Endodermal cell (in vitro differentiated cells): ENCODE results near the gene ZBTB7A. TPM values are rescaled to one million over a fixed set of nuclear protein-coding genes. Genes with fewer than 3 reads are reported as not detected.

ENCODE experiments used
- DNase-seq: peaks from one replicate; pipeline ENCODE4 v3.0.0-alpha.2; 2017
- H3K27ac ChIP-seq: 2 replicates; pipeline ENCODE4 v1.5.1; 2013; ENCODE audit warnings: mild to moderate bottlenecking, low read depth, low read length, moderate library complexity
- H3K27me3 ChIP-seq: 2 replicates; pipeline ENCODE4 v1.6.1; 2013; ENCODE audit warnings: mild to moderate bottlenecking, low read length, moderate library complexity; ENCODE audit not compliant: insufficient read depth, control insufficient read depth, poor library complexity, severe bottlenecking
- H3K36me3 ChIP-seq: 2 replicates; pipeline ENCODE4 v1.7.0; 2013; ENCODE audit warnings: mild to moderate bottlenecking, low read length, moderate library complexity; ENCODE audit not compliant: control insufficient read depth, insufficient read depth
- H3K4me1 ChIP-seq: one replicate; pipeline ENCODE4 v1.7.0; 2013; ENCODE audit warnings: low read length; ENCODE audit not compliant: control insufficient read depth, insufficient read depth
- H3K4me3 ChIP-seq: 2 replicates; pipeline ENCODE4 v1.5.1; 2013; ENCODE audit warnings: mild to moderate bottlenecking, low read length, moderate library complexity
- H3K9ac ChIP-seq: 2 replicates; pipeline ENCODE4 v1.6.1; 2013; ENCODE audit warnings: mild to moderate bottlenecking, low read length, moderate library complexity; ENCODE audit not compliant: poor library complexity, severe bottlenecking; ENCODE audit errors: extremely low read depth
- H3K9me3 ChIP-seq: 2 replicates; pipeline ENCODE4 v1.6.1; 2013; ENCODE audit warnings: mild to moderate bottlenecking, low read length, moderate library complexity; ENCODE audit not compliant: control insufficient read depth
- H3K27ac Mint-ChIP-seq: 2 replicates; pipeline ENCODE4 v1.8.0; 2020; ENCODE audit warnings: mixed read lengths
- H3K27me3 Mint-ChIP-seq: 2 replicates; pipeline ENCODE4 v1.8.0; 2021; ENCODE audit warnings: mild to moderate bottlenecking, mixed read lengths; ENCODE audit not compliant: insufficient read depth
- H3K36me3 Mint-ChIP-seq: 2 replicates; pipeline ENCODE4 v1.8.0; 2020; ENCODE audit warnings: low read depth, mixed read lengths
- H3K4me1 Mint-ChIP-seq: 2 replicates; pipeline ENCODE4 v1.8.0; 2020; ENCODE audit warnings: mixed read lengths
- H3K4me3 Mint-ChIP-seq: 2 replicates; pipeline ENCODE4 v1.8.0; 2020; ENCODE audit warnings: mild to moderate bottlenecking, moderate library complexity, mixed read lengths
- H3K9me3 Mint-ChIP-seq: 2 replicates; pipeline ENCODE4 v1.8.0; 2020; ENCODE audit warnings: mild to moderate bottlenecking, mixed read lengths
- CTCF ChIP-seq: fragments of 200-600 bp; sonication (generic); conservative IDR thresholded peaks from 2 replicates; pipeline ENCODE4 v1.5.0; 2021; ENCODE audit warnings: antibody characterized with exemption, mild to moderate bottlenecking
- WGBS, 2 experiments: methylation state at CpG; one replicate each; pipeline versions ENCODE4 v1.1.5 to v1.1.7; 2013; ENCODE audit warnings: missing lambda C conversion rate in 2 of 2, mixed read lengths in 1 of 2; ENCODE audit not compliant: insufficient coverage in 1 of 2, insufficient read length in 1 of 2; 5-methylcytosine and 5-hydroxymethylcytosine counted together
- total RNA-seq, 2 donors: library from RNA; stranded (reverse); fragmentation: NEBNext Ultra II Directional in 1 of 2; extraction: Animal tissue kit (Norgen Biotek cat#: 25700) in 1 of 2; gene quantifications; 2 replicates in 1 of 2; 3 replicates in 1 of 2; pipeline ENCODE4 v1.2.1, GENCODE V29; 2021

Gene ZBTB7A
- total RNA-seq, 2 donors from 2014 or later, result 19.2 to 22.1 TPM

- Mint-ChIP-seq H3K4me1 (no peaks in the 10 kb centered on the region), H3K9me3 (no peaks in the 10 kb centered on the region), H3K27ac (no peak overlapping the region), H3K27me3 (no peaks in the 10 kb centered on the region), H3K4me3 (no peak overlapping the region), H3K36me3 (peaks cover 13% of the 10 kb centered on the region)
- no peak overlapping the region for H3K9ac ChIP-seq
- TF ChIP-seq CTCF, result no peak
- no peaks in the 10 kb centered on the region for H3K4me1 ChIP-seq
- 94% methylated on average over 4 of the region's 11 CpGs; no CpG with 5 or more reads in 1 of the 2 experiments for WGBS, 2 experiments
- DNase-seq, result no peak
- H3K36me3 ChIP-seq, result no peaks in the 10 kb centered on the region
- no peak overlapping the region for H3K4me3 ChIP-seq
- no peak overlapping the region for H3K27ac ChIP-seq
- no peaks in the 10 kb centered on the region for H3K9me3 ChIP-seq
- H3K27me3 ChIP-seq, result no peaks in the 10 kb centered on the region
Observed at GRCh38 chr19:4043401-4043800, 23.3 kb downstream of the ZBTB7A start.

DNA sequence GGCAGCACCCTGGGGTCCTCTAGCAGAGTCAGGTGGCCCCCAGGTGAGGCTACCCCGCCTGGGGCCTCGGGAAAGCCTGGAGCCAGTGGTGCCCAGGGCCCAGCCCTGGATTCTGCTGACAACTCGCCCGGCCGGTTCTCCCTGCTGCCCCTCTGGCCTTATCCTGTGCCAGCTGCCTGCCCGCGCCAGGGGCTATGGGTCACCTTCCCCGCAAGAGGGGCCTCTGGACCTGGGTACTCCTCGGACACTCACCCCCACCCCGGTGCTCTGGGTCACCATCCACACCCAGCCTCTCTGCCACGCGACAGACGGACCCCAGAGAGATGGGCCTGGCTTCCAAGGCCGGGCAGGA lies 24.0 kb downstream of the ZBTB7A start:
- no peaks in the 10 kb centered on the region for H3K4me1 Mint-ChIP-seq
- no peak for TF ChIP-seq CTCF
- H3K36me3 Mint-ChIP-seq, result peaks cover 11% of the 10 kb centered on the region
- no peaks in the 10 kb centered on the region for H3K4me1 ChIP-seq
- no peaks in the 10 kb centered on the region for H3K9me3 ChIP-seq
- H3K27ac ChIP-seq, result no peak overlapping the region
- 88 to 91% methylated on average over 6 to 14 of the region's 14 CpGs for WGBS, 2 experiments
- DNase-seq, result no peak
- H3K9ac ChIP-seq, result no peak overlapping the region
- H3K4me3 Mint-ChIP-seq, result no peak overlapping the region
- no peak overlapping the region for H3K4me3 ChIP-seq
- no peaks in the 10 kb centered on the region for H3K36me3 ChIP-seq
- no peaks in the 10 kb centered on the region for H3K27me3 Mint-ChIP-seq
- no peak overlapping the region for H3K27ac Mint-ChIP-seq
- no peaks in the 10 kb centered on the region for H3K9me3 Mint-ChIP-seq
- no peaks in the 10 kb centered on the region for H3K27me3 ChIP-seq

DNA sequence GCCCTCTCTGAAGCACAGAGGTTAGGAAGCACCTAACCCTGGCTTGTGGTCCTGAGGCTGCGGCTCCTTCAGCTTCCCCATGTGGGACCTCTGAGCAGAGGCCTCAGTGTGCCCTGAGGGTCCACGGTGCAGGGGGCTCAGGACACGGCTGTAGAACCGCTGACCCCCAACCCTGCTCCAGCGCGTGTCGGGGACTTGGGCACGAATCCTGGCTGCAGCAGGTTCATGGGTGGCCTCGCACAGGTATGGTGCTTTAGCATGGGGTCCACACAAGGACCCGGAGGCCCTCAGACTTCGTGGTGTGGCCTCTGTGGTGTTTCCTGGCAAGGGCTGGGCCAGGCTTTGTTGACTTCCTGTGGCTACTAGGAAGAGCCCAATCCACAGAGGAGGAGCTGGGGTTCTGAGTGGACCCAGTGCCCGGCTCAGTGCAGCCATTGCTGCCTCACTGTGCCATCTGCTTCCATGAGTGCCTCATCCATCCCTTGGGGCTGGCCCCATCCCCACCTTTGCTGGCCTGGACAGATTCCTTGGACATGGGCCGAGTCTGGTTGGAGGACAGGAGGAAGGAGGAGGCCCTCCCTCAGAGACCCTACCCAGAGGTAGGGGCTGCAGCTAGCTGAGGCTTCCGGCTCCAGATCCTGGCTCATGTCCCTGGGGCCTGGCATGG lies 24.5 kb downstream of the ZBTB7A start:
- no peaks in the 10 kb centered on the region for H3K27me3 Mint-ChIP-seq
- H3K4me1 Mint-ChIP-seq, result no peaks in the 10 kb centered on the region
- no peaks in the 10 kb centered on the region for H3K9me3 ChIP-seq
- H3K36me3 ChIP-seq, result no peaks in the 10 kb centered on the region
- no peak overlapping the region for H3K27ac Mint-ChIP-seq
- H3K27ac ChIP-seq, result no peak overlapping the region
- H3K27me3 ChIP-seq, result no peaks in the 10 kb centered on the region
- no peak for TF ChIP-seq CTCF
- peaks cover 9% of the 10 kb centered on the region for H3K36me3 Mint-ChIP-seq
- no peak overlapping the region for H3K4me3 Mint-ChIP-seq
- WGBS, 2 experiments, result 95% methylated on average over 10 to 14 of the region's 14 CpGs
- H3K9me3 Mint-ChIP-seq, result no peaks in the 10 kb centered on the region
- no peak for DNase-seq
- no peak overlapping the region for H3K9ac ChIP-seq
- H3K4me1 ChIP-seq, result no peaks in the 10 kb centered on the region
- no peak overlapping the region for H3K4me3 ChIP-seq
